HL-60/S4 (cell line): Measurements from ENCODE around the gene KNSTRN.

Experiments
- in situ Hi-C: fragments of 300-500 bp; cut with MboI; formaldehyde crosslinking; loops from 2 replicates; pipeline ENCODE4 v1.14.3; 2022; ENCODE audit warnings: low sequenced_read_pairs

Gene KNSTRN

GRCh38 chr15:40397688-40398412 is 15.3 kb downstream of the KNSTRN start:
- in situ Hi-C loops = no loop called here

- in situ Hi-C loops = no loop called here
Measured at GRCh38 chr15:40398413-40398873, 15.9 kb downstream of the KNSTRN start.

- in situ Hi-C loops = no loop called here
Measured at GRCh38 chr15:40399370-40399769, 16.8 kb downstream of the KNSTRN start.

GRCh38 chr15:40405501-40406381 is 23.2 kb downstream of the KNSTRN start, which contains the start of gene IVD:
Gene IVD, plus strand, starts transcription at chr15:40405795. Its CDS starts 33 bp downstream, at chr15:40405828.
- in situ Hi-C loops = no loop called here

- in situ Hi-C loops = no loop called here
Measured at GRCh38 chr15:40407330-40407990, 24.9 kb downstream of the KNSTRN start.

GRCh38 chr15:40409366-40409765 is 26.8 kb downstream of the KNSTRN start:
- in situ Hi-C loops = no loop called here

GRCh38 chr15:40410476-40410875 is 28.0 kb downstream of the KNSTRN start:
- in situ Hi-C loops = no loop called here

- in situ Hi-C loops = no loop called here
Measured at GRCh38 chr15:40412095-40412759, 29.7 kb downstream of the KNSTRN start.

GRCh38 chr15:40413036-40413435 is 30.5 kb downstream of the KNSTRN start:
- in situ Hi-C loops = no loop called here

- in situ Hi-C loops = no loop called here
Measured at GRCh38 chr15:40414816-40415215, 32.3 kb downstream of the KNSTRN start.

- in situ Hi-C loops = no loop called here
Measured at GRCh38 chr15:40415226-40415625, 32.7 kb downstream of the KNSTRN start.

GRCh38 chr15:40416056-40416455 is 33.5 kb downstream of the KNSTRN start:
- in situ Hi-C loops = no loop called here

- in situ Hi-C loops = no loop called here
Measured at GRCh38 chr15:40418126-40418525, 35.6 kb downstream of the KNSTRN start.

GRCh38 chr15:40420071-40420713 is 37.7 kb downstream of the KNSTRN start:
- in situ Hi-C loops = no loop called here

- in situ Hi-C loops = no loop called here
Measured at GRCh38 chr15:40420793-40421192, 38.3 kb downstream of the KNSTRN start.

- in situ Hi-C loops = no loop called here
Measured at GRCh38 chr15:40421246-40422157, 39.0 kb downstream of the KNSTRN start.

- in situ Hi-C loops = no loop called here
Measured at GRCh38 chr15:40424483-40425115, 42.1 kb downstream of the KNSTRN start.

- in situ Hi-C loops = no loop called here
Measured at GRCh38 chr15:40425681-40426080, 43.2 kb downstream of the KNSTRN start.

GRCh38 chr15:40427188-40427587 is 44.7 kb downstream of the KNSTRN start:
- in situ Hi-C loops = no loop called here
